Psoas muscle (tissue), 8 donors: ENCODE measurements around the gene RELT. TPM values are rescaled to one million over a fixed set of nuclear protein-coding genes. Genes with fewer than 3 reads are reported as not detected.

Source experiments
- ATAC-seq, 4 donors: fragments of 200-7000 bp; cut with Tn5 transposase; one replicate each; pipeline ENCODE4 v1.9.1; 2020; ENCODE audit warnings: moderate library complexity in 3 of 4, mild to moderate bottlenecking in 2 of 4
- DNase-seq, 2 donors: peaks; one replicate each; pipeline ENCODE4 v3.0.0-alpha.2; 2020
- H3K27ac ChIP-seq: fragments of 200-600 bp; one replicate; pipeline ENCODE4 v1.8.0; 2022
- H3K27me3 ChIP-seq, 3 donors: fragments of 200-600 bp in 1 of 3; one replicate each; pipeline versions ENCODE4 v1.6.1 to v1.8.0; 2013 to 2022; ENCODE audit warnings: low read length in 2 of 3, mild to moderate bottlenecking in 2 of 3, moderate library complexity in 1 of 3; ENCODE audit not compliant: insufficient read depth in 3 of 3
- H3K36me3 ChIP-seq, 2 donors: fragments of 200-600 bp in 1 of 2; one replicate each; pipeline versions ENCODE4 v1.6.1 to v1.8.0; 2013 to 2022; ENCODE audit warnings: low read depth in 1 of 2, mild to moderate bottlenecking in 1 of 2, moderate library complexity in 1 of 2; ENCODE audit not compliant: insufficient read depth in 1 of 2
- H3K4me1 ChIP-seq: fragments of 200-600 bp; one replicate; pipeline ENCODE4 v1.8.0; 2022
- H3K4me3 ChIP-seq: fragments of 200-600 bp; one replicate; pipeline ENCODE4 v1.8.0; 2022; ENCODE audit warnings: mild to moderate bottlenecking
- H3K9me3 ChIP-seq: fragments of 200-600 bp; one replicate; pipeline ENCODE4 v1.8.0; 2022
- WGBS, 3 donors: extraction: QIAGEN DNeasy Blood & Tissue Kit; methylation state at CpG; one replicate each; pipeline versions ENCODE4 v1.1.6 to v1.1.7; 2013; 5-methylcytosine and 5-hydroxymethylcytosine counted together
- intact Hi-C, 2 donors: fragments of 100-400 bp; cut with DNase I; formaldehyde crosslinking; loops; one replicate each; pipeline versions ENCODE4 v1.11.0 to v1.14.2; 2022
- polyA plus RNA-seq, 3 donors: library from polyadenylated mRNA; stranded (reverse); fragments of 200-250 nt; gene quantifications; one replicate each; pipeline ENCODE4 v1.2.3, GENCODE V29; 2013
- total RNA-seq, 4 donors: library from RNA; stranded (reverse); fragmentation: NEBNext Ultra II Directional in 2 of 4; extraction: Animal tissue kit (Norgen Biotek cat#: 25700) in 2 of 4; gene quantifications; one replicate each; pipeline versions ENCODE4 v1.2.1 to v1.2.4, GENCODE V29; 2021 to 2023
- TF ChIP-seq, protein P1 (sequence below): fragments of 200-600 bp; IDR thresholded peaks from one replicate; pipeline ENCODE4 v1.8.0; 2022; ENCODE audit warnings: antibody characterized with exemption
- donor health status: healthy with polysubstance abuse.
- donor health status: DM: no; HTN: no; CAD: no; lungs with moderate emphysema.
- donor health status: Bipolar disorder and iron deficiency.
- donor health status: healthy.
- donor health status: DM: yes; HTN: yes; CAD: no.
- donor health status: DM: no; HTN: no; CAD: no.
- donor health status: DM: no; HTN: no; CAD: no.
- donor health status: DM: yes; HTN: yes; CAD: no.

Gene RELT
- total and polyA plus RNA-seq, 7 donors: 4.9 to 33.0 (median 15.5) TPM

DNA sequence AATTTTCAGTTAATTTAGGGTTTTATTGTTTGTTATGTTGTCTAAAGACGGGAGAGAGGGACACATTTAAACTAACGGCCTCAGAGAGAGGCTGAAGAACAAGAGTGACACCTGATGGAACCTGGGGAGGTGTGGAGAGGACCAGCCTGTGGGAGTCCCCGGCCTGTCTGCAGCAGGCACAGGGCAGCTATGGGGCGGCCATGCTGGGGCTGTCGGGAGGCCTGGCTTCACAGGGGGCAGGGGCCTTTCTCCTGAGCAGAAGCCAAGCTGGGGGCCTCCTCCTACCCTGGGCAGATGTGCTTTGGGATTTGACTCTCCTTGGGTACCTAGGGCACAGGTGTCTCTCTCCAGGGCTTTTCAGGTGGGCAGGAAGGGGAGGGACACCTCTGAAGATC is 21.9 kb downstream of the RELT start:
- DNase-seq (no peak), ATAC-seq (no peak)
- Histone ChIP-seq H3K4me3 (no peak overlapping the region), H3K27me3 (no peaks in the 10 kb centered on the region), H3K27ac (no peak overlapping the region), H3K9me3 (no peaks in the 10 kb centered on the region), H3K36me3 (peaks cover 0 to 23% of the 10 kb centered on the region in 2 donors), H3K4me1 (peaks cover 17% of the 10 kb centered on the region)
- WGBS, 3 donors: 77 to 90% (median 78%) methylated on average over 5 of the region's 5 CpGs
- TF ChIP-seq, protein P1, sequence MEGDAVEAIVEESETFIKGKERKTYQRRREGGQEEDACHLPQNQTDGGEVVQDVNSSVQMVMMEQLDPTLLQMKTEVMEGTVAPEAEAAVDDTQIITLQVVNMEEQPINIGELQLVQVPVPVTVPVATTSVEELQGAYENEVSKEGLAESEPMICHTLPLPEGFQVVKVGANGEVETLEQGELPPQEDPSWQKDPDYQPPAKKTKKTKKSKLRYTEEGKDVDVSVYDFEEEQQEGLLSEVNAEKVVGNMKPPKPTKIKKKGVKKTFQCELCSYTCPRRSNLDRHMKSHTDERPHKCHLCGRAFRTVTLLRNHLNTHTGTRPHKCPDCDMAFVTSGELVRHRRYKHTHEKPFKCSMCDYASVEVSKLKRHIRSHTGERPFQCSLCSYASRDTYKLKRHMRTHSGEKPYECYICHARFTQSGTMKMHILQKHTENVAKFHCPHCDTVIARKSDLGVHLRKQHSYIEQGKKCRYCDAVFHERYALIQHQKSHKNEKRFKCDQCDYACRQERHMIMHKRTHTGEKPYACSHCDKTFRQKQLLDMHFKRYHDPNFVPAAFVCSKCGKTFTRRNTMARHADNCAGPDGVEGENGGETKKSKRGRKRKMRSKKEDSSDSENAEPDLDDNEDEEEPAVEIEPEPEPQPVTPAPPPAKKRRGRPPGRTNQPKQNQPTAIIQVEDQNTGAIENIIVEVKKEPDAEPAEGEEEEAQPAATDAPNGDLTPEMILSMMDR: no peak
- intact Hi-C loops: loop anchor here in 1 of 2 donors (5.0 kb wide), 1 partner anchor 264 kb away; no protein-coding TSS in a partner anchor

DNA sequence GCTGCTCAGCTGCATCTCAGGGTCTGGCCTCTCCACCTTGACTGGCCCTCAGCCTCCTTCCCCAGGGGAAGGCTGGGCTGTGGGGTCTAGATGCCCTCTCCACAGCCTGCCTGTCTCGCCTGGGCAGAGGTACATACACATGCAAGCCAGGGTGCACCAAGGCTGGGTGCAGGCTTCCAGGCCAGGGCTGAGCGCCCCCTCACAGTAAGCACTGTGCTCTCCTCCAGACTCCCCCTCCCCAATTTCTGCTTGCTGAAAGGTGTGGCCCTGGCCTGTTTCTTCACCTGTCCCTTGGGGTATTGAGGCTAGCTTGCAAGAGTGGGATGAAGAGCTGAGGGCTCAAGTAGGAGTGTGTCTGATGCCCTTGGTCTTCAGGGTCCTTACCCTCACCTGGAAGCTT is 22.5 kb downstream of the RELT start:
- peaks cover 0 to 26% of the 10 kb centered on the region in 2 donors for H3K36me3 ChIP-seq

DNA sequence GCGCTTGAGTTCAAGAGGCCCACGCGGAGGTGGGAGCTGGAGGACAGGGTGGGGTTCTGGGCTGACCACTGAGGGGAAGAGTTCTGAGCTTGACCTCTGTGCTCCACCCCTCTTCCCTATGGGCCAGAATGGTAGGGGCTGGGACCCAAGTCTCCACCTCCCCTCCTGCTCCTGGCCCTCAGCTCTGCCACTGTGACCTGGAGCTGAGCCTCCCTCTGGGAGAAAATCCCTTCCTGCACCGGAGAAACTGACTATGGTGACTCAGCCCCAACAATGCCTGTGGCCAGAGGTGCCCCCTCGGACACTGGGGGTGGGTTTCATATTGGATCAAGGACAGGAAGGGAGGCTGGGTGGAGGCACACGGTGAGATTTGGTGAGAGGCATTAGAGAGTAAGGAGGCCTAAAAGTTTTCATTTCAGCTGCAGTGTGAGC is 23.0 kb downstream of the RELT start:
- 44 to 59% (median 56%) methylated on average over 6 of the region's 6 CpGs for WGBS, 3 donors

More for the DNA sequence above, 22.5 kb downstream of the RELT start:
- Histone ChIP-seq H3K27ac (no peak overlapping the region), H3K27me3 (no peaks in the 10 kb centered on the region), H3K4me1 (peaks cover 13% of the 10 kb centered on the region), H3K4me3 (no peak overlapping the region), H3K9me3 (no peaks in the 10 kb centered on the region)
- intact Hi-C loops: loop anchor here in 1 of 2 donors (5.0 kb wide), 1 partner anchor 264 kb away; no protein-coding TSS in a partner anchor
- TF ChIP-seq, protein P1: no peak
- 83 to 92% (median 89%) methylated on average over 2 of the region's 2 CpGs for WGBS, 3 donors
- no peak for DNase-seq
- no peak for ATAC-seq

DNA sequence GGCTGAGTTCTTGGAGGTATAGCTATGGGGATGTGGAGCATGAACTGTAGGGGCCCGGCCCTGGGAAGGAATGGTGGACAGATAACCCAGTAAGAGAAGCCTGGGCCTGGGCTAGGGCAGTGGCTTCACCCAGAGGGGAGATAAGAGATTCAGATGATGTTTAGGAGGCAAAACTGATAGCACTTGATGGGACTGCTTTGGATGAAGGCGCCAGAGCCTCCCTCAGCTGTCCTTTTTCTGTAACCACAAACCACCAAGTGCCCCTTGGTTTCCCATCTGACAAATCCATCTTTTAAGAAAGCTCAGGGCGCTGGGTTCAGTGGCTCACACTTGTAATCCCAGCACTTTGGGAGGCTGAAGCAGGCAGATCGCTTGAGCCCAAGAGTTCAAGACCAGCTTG is 23.4 kb downstream of the RELT start:
- peaks cover 0 to 20% of the 10 kb centered on the region in 2 donors for H3K36me3 ChIP-seq
- peaks cover 19% of the 10 kb centered on the region for H3K4me1 ChIP-seq
- ATAC-seq (no peak), DNase-seq (no peak)
- H3K4me3 ChIP-seq: no peak overlapping the region
- peak overlapping the region; percentile 23 for H3K27ac ChIP-seq
- no peaks in the 10 kb centered on the region for H3K27me3 ChIP-seq
- H3K9me3 ChIP-seq: no peaks in the 10 kb centered on the region
- 88 to 93% (median 90%) methylated on average over 4 of the region's 4 CpGs for WGBS, 3 donors
- TF ChIP-seq, protein P1: no peak
- intact Hi-C loops: loop anchor here in 1 of 2 donors (5.0 kb wide), 1 partner anchor 263 kb away; no protein-coding TSS in a partner anchor

More for the DNA sequence above, 23.0 kb downstream of the RELT start:
- no peaks in the 10 kb centered on the region for H3K9me3 ChIP-seq
- peak overlapping the region; percentile 23 for H3K27ac ChIP-seq
- TF ChIP-seq, protein P1: no peak
- intact Hi-C loops: loop anchor here in 1 of 2 donors (5.0 kb wide), 1 partner anchor 263 kb away; no protein-coding TSS in a partner anchor
- ATAC-seq: no peak
- peaks cover 16% of the 10 kb centered on the region for H3K4me1 ChIP-seq
- H3K36me3 ChIP-seq: peaks cover 0 to 24% of the 10 kb centered on the region in 2 donors
- H3K4me3 ChIP-seq: no peak overlapping the region
- DNase-seq: no peak
- H3K27me3 ChIP-seq: no peaks in the 10 kb centered on the region

DNA sequence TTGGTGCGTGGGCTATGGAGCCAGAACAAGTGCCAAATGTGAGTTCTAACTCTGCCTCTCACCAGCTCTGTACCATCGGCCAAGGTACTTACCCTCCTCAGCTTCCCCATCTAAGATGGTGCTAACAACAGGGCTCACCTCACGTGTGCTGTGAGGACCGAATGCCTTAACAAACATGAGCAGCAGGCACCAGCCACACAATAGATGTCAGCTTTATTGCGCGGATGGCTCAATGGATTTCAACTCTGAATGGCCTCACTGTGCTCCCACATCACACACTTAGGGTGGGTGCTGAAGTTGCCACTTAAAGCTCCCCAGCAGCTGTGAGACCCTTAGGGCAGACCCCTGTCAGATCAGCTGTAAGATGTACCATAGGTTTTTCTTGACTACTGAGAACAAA is 24.1 kb downstream of the RELT start:
- Histone ChIP-seq H3K36me3 (peaks cover 0 to 16% of the 10 kb centered on the region in 2 donors), H3K9me3 (no peaks in the 10 kb centered on the region), H3K27me3 (no peaks in the 10 kb centered on the region), H3K4me3 (no peak overlapping the region), H3K4me1 (peaks cover 19% of the 10 kb centered on the region), H3K27ac (no peak overlapping the region)
- no peak for DNase-seq
- WGBS, 3 donors: 86 to 94% (median 87%) methylated on average over 6 of the region's 6 CpGs
- ATAC-seq: no peak
- intact Hi-C loops: no loop called here
- TF ChIP-seq, protein P1: no peak
